Motor neuron (in vitro differentiated cells): ENCODE data around the gene KIF5A. TPM values are rescaled to one million over a fixed set of nuclear protein-coding genes. Genes with fewer than 3 reads are reported as not detected.

Source experiments
- ATAC-seq, 8 experiments: fragments of 200-7000 bp; cut with Tn5 transposase; replicated peaks in 6 of 8; 2 replicates each; pipeline ENCODE4 v1.8.0; 2021; ENCODE audit warnings: mild to moderate bottlenecking in 8 of 8, moderate library complexity in 8 of 8
- H3K27ac ChIP-seq, 2 donors: fragments of 250-450 bp; sonication (Bioruptor Pico); 2 replicates each; pipeline ENCODE4 v1.9.0; 2021; ENCODE audit warnings: antibody characterized with exemption in 2 of 2, mild to moderate bottlenecking in 2 of 2, moderate library complexity in 1 of 2
- H3K4me1 ChIP-seq, 2 donors: fragments of 250-450 bp; sonication (Bioruptor Pico); replicated peaks in 1 of 2; 2 replicates each; pipeline ENCODE4 v1.6.1; 2021; ENCODE audit warnings: antibody characterized with exemption in 2 of 2, mild to moderate bottlenecking in 2 of 2, moderate library complexity in 1 of 2
- H3K4me3 ChIP-seq, 5 donors: fragments of 250-450 bp; sonication (Bioruptor Pico); 2 replicates each; pipeline ENCODE4 v1.9.0; 2021; ENCODE audit warnings: antibody characterized with exemption in 5 of 5, mild to moderate bottlenecking in 5 of 5, moderate library complexity in 4 of 5
- WGBS, 10 experiments: fragments of 450-650 bp; shearing (Covaris generic); methylation state at CpG; one replicate each; pipeline ENCODE4 v1.0.0; 2022; 5-methylcytosine and 5-hydroxymethylcytosine counted together
- in situ Hi-C, 9 experiments: fragments of 400-800 bp; cut with MboI; loops; one replicate each; pipeline ENCODE4 v1.15.0; 2021; ENCODE audit warnings: low sequenced_read_pairs in 9 of 9, low pct_unique_long_range_greater_than_20kb in 2 of 9; ENCODE audit not compliant: unreplicated experiment in 9 of 9
- total RNA-seq, 8 experiments: library from RNA; unstranded; fragments of 300-600 nt; gene quantifications; 2 replicates each; pipeline versions ENCODE4 v1.2.3 to v1.2.4, GENCODE V29; 2022

The KIF5A gene
- total RNA-seq, 8 experiments from 2014 or later, result 0.91 to 111 (median 60.5) TPM

DNA sequence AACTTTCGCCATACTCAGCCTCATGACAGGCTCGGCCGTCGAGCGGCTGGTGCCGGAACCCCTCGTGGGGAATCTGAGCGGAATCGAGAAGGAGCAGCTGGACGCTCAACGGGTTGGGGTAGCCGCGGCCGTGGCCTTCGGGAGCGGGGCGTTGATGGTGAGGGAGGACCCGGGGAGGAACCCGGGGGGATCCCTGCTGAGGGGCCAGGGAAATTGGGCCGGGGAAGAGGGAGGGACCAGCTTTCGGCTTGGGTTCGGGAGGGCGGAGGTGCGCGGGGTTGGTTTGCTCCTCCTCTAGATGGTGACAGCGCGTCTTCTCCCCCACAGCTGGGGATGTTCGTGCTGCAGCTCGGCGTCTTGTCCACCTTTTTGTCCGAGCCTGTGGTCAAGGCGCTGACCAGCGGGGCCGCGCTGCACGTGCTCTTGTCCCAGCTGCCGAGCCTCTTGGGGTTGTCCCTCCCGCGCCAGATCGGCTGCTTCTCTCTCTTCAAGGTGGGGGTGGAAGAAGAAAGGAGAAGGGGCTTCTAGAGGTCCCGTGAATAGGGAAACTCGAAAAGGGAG is 71.2 kb downstream of the KIF5A start:
- WGBS, 10 experiments, result 0 to 7% (median 2%) methylated on average over 1 to 13 of the region's 42 CpGs; no CpG with 5 or more reads in 6 of the 10 experiments
- in situ Hi-C loops, result no loop called here
- peak overlapping the region in 3 of 5 donors; percentile 24 to 38 (median 32) for H3K4me3 ChIP-seq
- peaks cover 0 to 15% of the 10 kb centered on the region in 2 donors for H3K4me1 ChIP-seq
- peak in 7 of 8 experiments; percentile 1 to 45 (median 14) for ATAC-seq
- no peak overlapping the region for H3K27ac ChIP-seq

DNA sequence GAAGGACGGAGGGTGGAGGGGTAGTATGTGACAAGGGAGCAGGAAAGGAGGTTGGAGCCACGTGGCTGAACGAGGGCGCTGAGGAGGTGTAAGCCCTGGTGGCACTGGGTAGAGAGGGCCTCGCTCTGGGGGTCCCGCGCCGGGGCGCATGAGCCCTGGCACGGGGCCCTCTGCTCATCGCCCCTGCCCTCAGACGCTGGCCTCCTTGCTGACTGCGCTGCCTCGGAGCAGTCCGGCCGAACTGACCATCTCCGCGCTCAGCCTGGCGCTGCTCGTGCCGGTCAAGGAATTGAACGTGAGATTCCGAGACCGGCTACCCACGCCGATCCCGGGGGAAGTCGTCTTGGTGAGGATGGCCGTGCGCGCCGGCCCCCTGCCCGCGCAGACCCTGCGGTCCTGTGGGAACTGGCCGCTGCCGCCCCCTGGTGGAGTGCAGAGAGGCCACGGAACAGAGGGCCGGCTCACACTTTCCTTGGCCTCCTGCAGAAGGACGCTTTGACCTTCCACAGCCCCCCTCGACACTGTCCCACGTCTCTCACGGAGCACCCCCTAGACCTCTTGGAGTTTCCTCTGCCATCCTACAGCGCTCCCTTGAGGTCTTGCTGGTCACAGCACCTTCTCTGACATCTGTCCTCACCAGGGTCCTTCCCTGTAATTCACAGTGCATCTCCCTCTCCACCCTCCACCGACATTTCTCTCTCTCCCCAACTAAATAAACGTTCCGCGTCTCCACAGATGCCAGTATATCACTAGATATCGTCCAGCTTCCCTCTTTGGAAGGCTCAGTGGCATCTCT is 71.9 kb downstream of the KIF5A start:
- peak overlapping the region; percentile 14 to 38 (median 24) for H3K4me3 ChIP-seq
- in situ Hi-C loops, result no loop called here
- ATAC-seq, result peak; percentile 88 to 96 (median 91)
- no peak overlapping the region for H3K27ac ChIP-seq
- H3K4me1 ChIP-seq, result peaks cover 0 to 15% of the 10 kb centered on the region in 2 donors
- WGBS, 10 experiments, result 0 to 3% (median 1%) methylated on average over 2 to 14 of the region's 49 CpGs; no CpG with 5 or more reads in 6 of the 10 experiments

DNA sequence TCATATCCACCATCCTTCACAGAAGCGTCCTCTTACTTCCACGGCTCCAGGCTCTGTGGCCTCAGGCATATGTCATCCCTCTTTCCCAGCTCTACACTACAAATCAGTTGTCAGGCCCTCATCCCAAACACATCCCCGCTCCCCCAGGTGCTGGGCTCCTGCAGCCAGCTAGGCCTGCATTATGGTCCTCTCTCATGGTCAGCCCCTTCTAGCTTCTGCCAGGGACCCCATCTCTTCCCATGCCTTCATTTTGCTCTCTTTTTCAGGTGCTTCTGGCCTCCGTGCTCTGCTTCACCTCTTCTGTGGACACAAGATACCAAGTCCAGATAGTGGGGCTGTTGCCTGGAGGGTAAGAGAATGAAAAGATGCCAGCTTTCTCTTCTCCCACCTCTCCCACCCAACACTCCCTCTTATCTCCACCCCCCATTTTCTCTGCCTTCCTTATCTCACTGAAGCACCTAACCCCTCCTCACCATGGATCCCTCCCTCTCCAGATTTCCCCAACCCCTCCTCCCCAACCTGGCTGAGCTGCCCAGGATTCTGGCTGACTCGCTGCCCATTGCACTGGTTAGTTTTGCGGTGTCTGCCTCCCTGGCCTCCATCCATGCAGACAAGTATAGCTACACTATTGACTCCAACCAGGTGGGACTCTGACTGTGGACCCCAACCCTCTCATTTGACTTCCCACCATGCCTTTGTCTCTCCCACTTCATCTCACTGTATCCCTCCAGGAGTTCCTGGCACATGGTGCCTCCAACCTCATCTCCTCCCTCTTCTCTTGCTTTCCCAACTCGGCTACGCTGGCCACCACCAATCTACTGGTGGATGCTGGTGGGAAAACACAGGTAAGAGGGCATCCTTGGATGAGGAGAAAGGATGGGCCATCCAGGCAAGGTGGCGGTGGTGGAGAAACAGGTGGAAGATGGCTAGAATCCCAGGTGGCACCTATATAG is 72.7 kb downstream of the KIF5A start:
- WGBS, 10 experiments, result 20 to 100% (median 92%) methylated on average over 1 to 6 of the region's 9 CpGs; no CpG with 5 or more reads in 2 of the 10 experiments
- Histone ChIP-seq H3K4me3 (no peak overlapping the region), H3K4me1 (peaks cover 0 to 15% of the 10 kb centered on the region in 2 donors), H3K27ac (no peak overlapping the region)
- peak in 1 of 8 experiments; percentile 2 for ATAC-seq
- in situ Hi-C loops, result no loop called here

- WGBS, 10 experiments, result 42 to 100% (median 73%) methylated on average over 1 to 2 of the region's 2 CpGs; no CpG with 5 or more reads in 6 of the 10 experiments
- no peak overlapping the region for H3K27ac ChIP-seq
- in situ Hi-C loops, result no loop called here
- H3K4me1 ChIP-seq, result peaks cover 0 to 15% of the 10 kb centered on the region in 2 donors
- ATAC-seq, result no peak
- H3K4me3 ChIP-seq, result no peak overlapping the region
These were observed 73.5 kb downstream of the KIF5A start for GRCh38 chr12:57623385-57623784.

DNA sequence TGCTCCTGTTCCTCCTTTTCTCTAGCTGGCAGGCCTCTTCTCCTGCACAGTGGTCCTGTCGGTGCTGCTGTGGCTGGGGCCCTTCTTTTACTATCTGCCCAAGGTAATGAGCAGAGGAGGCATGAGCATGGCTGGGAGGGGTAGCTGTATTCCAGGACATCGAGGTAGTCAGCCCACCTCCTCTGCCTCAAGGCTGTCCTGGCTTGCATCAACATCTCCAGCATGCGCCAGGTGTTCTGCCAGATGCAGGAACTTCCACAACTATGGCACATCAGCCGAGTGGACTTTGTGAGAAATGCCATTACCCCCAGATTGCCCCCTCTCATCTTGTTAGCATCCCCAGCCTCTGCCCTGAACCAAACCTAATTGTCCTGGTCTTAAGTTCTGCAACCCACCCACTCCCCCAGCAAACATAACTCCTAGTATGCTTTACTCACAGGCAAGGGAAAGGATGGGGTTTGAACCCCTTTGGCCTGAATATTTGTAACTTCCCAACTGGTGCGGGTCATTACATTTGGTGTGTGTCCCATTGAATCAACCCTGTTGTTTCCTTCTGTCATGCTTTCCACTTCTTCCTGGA is 74.1 kb downstream of the KIF5A start:
- ATAC-seq, result no peak
- Histone ChIP-seq H3K27ac (no peak overlapping the region), H3K4me1 (peaks cover 0 to 15% of the 10 kb centered on the region in 2 donors), H3K4me3 (no peak overlapping the region)
- in situ Hi-C loops, result no loop called here
- 33 to 75% methylated on average over 1 to 5 of the region's 5 CpGs; no CpG with 5 or more reads in 8 of the 10 experiments for WGBS, 10 experiments

DNA sequence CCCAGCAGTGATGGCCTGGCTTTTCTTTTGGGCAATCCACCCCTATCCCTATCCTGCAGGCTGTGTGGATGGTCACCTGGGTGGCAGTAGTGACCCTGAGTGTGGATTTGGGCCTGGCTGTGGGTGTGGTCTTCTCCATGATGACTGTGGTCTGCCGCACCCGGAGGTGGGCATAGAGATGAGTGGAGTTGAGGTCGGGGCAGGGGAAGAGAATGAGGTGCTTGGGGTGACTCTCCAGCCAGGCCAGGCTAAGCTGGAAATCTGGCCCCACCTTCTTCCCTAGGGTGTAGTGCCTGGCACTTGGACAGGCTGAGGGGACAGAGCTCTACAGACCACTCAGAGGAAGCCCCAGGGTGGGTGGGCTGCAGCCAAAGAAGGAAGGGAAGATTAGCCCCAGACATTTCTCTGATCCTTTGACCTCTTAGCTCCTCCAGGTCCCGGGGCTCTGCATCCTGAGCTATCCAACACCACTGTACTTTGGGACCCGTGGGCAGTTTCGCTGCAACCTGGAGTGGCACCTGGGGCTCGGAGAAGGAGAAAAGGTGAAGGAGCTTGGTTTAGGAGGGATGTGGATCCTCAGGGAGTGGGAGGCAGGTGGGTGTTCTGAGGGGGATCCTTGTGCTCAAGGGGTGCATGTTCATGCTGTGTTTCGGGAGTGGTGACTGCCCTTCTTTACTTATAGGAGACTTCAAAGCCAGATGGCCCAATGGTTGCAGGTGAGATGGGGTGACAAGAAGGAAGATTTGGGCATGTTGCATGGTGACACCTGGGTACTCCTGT is 74.8 kb downstream of the KIF5A start:
- peaks cover 0 to 13% of the 10 kb centered on the region in 2 donors for H3K4me1 ChIP-seq
- 20 to 100% (median 63%) methylated on average over 1 to 3 of the region's 8 CpGs; no CpG with 5 or more reads in 3 of the 10 experiments for WGBS, 10 experiments
- ATAC-seq, result no peak
- no peak overlapping the region for H3K27ac ChIP-seq
- no peak overlapping the region for H3K4me3 ChIP-seq
- in situ Hi-C loops, result no loop called here

- in situ Hi-C loops, result no loop called here
- Histone ChIP-seq H3K27ac (no peak overlapping the region), H3K4me1 (peaks cover 0 to 11% of the 10 kb centered on the region in 2 donors), H3K4me3 (no peak overlapping the region)
- no peak for ATAC-seq
- WGBS, 10 experiments, result 59 to 92% (median 80%) methylated on average over 1 to 8 of the region's 12 CpGs; no CpG with 5 or more reads in 3 of the 10 experiments
These were observed 75.6 kb downstream of the KIF5A start for GRCh38 chr12:57625261-57626032.

DNA sequence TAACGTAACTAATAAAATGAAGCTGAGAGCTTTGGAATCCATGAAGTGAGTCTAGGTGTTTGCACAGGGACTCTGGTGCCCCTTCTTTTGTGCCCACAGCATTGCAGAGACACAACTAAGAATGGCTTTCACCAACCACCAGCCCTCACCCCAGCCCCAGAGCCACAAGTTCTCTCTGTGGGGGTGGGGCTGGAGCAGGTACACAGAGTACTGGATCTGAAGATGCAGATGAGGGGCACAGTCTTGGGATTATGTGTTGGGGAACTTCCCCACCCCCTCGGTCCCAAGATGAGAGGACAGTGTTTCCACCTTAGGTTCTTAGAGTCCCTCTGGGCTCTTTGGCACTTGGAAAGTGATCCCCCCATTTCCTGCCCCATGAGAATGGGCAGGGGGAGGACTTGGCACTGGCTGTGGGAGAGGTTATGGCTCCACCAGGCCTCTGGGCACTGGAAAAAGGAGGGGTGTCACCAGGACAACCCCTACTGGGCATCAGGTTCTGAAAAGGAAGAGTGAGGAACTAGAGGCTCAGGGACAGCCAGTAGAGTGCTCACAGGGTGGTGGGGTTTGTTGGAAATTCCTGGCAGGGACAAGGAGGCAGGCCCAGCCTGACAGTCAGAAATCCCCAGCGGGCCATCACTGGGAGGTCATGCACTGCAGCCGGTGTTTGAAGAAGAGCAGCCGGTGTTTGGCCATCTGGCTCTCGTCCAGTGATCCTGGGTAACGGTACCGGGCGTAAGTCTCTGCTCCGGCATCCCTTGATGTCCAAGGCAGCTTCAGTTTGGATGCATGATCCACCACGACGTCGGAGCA is 76.5 kb downstream of the KIF5A start:
- Histone ChIP-seq H3K4me1 (peaks cover 8 to 14% of the 10 kb centered on the region in 2 donors), H3K4me3 (no peak overlapping the region), H3K27ac (no peak overlapping the region)
- WGBS, 10 experiments, result 40 to 100% (median 68%) methylated on average over 1 to 9 of the region's 13 CpGs; no CpG with 5 or more reads in 5 of the 10 experiments
- ATAC-seq, result no peak
- in situ Hi-C loops, result no loop called here

- no peak for ATAC-seq
- H3K27ac ChIP-seq, result no peak overlapping the region
- H3K4me1 ChIP-seq, result peaks cover 9 to 11% of the 10 kb centered on the region in 2 donors
- 0 to 100% (median 41%) methylated on average over 1 to 4 of the region's 9 CpGs; no CpG with 5 or more reads in 3 of the 10 experiments for WGBS, 10 experiments
- H3K4me3 ChIP-seq, result no peak overlapping the region
- in situ Hi-C loops, result no loop called here
These were observed 77.1 kb downstream of the KIF5A start for GRCh38 chr12:57626921-57627445.

DNA sequence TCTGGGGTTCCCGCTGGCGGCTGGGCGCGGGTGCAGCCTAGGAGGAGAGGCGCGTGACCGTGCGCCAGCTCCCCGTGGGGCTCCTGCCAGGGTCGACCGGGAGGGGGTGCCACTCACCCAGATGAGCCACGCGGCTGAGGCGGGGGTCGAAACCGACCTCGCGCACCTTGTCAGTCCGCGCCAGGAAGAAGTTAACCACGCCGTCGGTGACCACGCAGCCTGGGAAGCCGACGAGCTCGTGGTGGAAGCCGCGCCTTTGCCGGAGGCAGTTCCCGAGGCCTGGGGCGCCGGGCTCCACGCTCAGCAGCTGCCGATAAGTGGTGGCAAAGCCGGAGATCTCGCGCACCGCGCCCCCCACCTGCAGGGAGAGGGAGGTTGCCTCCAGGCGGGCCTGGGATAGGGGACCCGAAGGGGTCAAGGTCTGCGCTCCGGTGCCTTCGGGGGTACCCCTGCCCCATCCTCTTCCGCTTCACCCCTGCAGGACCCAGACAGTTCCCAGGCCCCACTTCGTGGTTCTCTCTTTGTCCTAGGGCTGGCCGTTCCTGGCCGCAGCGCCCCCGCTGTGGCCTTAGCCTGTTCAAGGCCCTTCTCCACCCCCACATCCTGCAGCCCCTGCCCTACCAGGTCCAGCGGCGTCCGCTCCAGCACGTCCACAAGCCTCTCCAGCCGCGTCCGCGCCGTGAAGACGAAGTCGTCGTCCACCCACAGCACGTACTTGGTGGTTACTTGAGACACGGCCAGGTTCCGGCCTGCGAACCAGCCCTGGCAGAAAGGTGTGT is 77.8 kb downstream of the KIF5A start:
- H3K4me3 ChIP-seq, result no peak overlapping the region
- WGBS, 10 experiments, result 70 to 100% (median 93%) methylated on average over 1 to 4 of the region's 67 CpGs; no CpG with 5 or more reads in 7 of the 10 experiments
- ATAC-seq, result no peak
- H3K27ac ChIP-seq, result no peak overlapping the region
- in situ Hi-C loops, result no loop called here
- peaks cover 9 to 10% of the 10 kb centered on the region in 2 donors for H3K4me1 ChIP-seq
